GM21390 (cell line): ENCODE data around the gene CKMT2.
A peak's percentile ranks its signal among the peaks of the same experiment; 100 is the strongest.
"Not testable (repeated sequence)": the region's sequence is repeated elsewhere in the genome, so short reads cannot be mapped to it uniquely, and the experiment has no call there.

Experiments used
- ATAC-seq: cut with Tn5 transposase; IDR thresholded peaks from one replicate; pipeline ENCODE4 v1.9.1; 2021; ENCODE audit not compliant: unreplicated experiment

Gene CKMT2

DNA sequence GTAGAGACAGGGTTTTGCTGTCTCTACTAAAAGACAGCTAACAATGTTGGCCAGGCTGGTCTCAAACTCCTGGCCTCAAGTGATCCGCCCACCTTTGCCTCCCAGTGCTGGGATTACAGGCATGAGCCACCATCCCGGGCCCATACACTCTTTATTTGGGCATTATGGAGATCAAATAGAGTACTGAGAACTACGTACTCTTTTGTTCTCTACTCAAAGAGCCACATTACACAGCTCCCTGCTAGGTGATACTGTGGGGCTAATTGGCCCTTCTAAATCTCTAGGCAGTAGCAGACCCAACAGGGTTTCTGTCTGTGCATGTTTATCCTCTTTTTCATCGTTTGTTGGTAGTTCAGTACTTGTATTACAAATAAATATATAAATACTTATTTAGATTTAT lies 16.1 kb downstream of the CKMT2 start:
- no peak for ATAC-seq

GRCh38 chr5:81250004-81250403 lies 16.9 kb downstream of the CKMT2 start:
- ATAC-seq: no peak

GRCh38 chr5:81251922-81252321 lies 18.8 kb downstream of the CKMT2 start:
- ATAC-seq: no peak

DNA sequence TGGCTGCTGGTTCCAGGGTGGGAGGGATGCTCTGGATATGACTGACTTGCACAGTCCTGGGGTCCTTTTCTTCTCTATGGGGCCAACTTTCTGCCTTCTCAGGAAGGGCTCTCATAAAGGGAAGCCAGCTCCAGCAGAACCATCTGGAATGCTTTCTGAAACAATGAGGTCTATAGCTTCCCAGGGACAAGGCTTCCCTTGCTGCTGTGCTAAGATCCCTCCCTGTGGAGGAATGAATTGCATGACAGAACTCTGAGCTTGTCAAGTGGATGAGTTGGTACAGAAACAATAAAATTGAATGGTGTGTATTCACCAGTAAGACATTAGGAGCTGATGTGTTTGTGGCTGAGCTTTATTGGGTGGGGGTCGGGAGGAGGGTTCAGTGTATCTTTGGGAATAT lies 19.8 kb downstream of the CKMT2 start:
- no peak for ATAC-seq

DNA sequence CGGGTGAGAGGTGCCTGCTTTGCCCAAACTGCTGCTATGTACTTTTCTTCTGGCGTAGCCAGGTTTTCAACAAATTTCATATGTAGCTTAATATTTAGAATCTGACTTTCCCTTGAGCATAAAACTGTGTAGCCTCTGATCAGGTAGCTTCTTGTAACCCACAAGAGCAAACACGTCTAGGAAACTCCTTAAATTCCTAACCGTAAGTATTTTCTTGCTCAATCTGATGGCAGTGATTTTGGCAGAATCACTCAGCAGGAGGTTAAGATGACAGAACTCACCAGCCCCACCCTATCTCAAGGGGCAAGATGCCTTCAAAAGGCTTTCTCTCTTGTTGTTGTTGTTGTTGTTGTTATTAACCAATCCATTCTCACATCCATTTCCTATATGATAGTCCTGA lies 20.8 kb downstream of the CKMT2 start:
- no peak for ATAC-seq

GRCh38 chr5:81254886-81255559 lies 21.9 kb downstream of the CKMT2 start:
- no peak for ATAC-seq

- no peak for ATAC-seq
Observed at GRCh38 chr5:81256766-81257165, 23.6 kb downstream of the CKMT2 start.

DNA sequence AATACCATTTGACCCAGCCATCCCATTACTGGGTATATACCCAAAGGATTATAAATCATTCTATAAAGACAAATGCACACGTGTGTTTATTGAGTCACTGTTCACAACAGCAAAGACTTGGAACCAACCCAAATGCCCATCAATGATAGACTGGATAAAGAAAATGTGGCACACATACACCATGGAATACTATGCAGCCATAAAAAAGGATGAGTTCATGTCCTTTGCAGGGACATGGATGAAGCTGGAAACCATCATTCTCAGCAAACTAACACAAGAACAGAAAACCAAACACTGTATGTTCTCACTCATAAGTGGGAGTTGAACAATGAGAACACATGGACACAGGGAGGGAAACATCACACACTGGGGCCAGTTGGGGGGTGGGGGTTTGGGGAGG lies 29.7 kb downstream of the CKMT2 start:
- ATAC-seq: not testable (repeated sequence)

DNA sequence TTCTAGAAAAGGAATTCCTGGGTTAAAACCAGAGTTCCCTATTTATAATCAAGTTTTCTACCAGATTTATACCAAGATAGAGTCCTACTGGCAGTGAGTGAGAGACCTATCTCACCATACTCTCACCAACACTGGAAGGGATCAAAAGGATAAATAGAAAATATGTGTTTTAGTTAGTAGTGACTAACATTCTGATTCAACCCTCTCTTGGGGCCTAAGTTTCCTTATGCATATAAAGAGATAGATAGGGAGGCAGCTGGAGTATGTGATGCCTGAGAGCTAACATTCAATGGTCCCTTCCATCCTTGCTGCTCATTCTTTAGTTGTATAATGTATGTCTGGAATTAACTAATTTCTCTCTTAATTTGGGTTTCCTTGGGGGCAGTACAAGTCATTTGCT lies 32.0 kb downstream of the CKMT2 start:
- no peak for ATAC-seq

DNA sequence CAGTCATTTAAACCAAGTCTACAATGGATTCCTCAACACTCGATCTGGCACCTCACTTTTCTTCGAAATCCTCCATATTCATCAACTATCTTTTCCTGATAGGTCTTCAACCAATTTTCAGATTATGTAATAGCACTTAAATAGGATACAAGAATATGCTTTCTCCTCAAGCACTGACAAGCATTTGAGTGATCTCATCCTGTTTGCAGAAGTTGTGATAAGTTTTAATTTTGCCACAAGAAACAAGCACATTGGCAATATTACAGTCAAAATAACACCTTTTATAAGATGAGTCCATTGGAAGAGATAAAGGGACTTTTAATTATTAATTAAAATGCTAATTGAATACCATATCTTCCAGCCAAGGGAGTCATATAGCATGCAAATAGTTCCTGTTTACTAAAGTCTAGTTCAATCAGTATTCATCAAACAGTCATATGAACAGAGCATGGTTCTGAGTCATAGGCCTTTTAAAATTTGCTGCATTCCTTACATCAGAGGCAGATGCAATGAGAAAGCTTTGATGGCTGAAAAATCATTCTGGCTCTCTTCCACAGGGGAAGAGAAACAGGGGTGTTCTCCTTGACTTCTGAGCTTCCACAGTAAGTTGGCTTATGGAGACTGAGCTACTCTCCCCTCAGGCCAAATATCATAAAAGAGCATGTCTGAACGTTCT lies 35.5 kb downstream of the CKMT2 start:
- ATAC-seq: no peak

DNA sequence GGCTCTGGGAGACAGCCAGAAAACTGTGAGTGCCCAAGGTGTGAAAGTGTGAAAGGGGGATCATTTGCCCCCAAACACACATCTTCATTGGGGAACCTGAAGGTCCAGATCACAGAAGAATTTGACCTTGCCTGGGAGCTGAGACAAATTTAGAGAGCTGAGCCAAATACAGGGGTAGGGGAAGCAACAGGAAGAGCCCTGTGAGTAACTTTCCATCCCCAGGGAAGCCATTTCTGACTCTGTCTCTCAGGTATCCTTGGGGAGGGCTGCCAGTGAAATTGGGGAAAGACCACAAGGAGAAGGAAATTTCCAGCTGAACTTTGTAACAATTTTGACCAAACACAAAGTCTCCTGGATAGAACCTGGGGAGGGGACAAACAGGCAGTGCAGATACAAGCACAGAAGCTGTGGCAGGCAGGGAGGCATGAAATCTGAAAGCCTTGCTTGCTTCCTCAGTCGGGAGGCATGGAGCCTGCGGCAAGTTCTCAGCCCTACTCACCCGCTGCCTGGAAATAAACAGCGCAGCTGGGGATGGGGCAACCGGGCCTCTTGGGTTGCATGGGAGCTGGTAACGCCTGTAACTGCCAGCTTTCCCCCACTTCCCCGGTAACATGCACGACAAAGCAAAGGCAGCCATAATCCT lies 36.8 kb downstream of the CKMT2 start:
- no peak for ATAC-seq

DNA sequence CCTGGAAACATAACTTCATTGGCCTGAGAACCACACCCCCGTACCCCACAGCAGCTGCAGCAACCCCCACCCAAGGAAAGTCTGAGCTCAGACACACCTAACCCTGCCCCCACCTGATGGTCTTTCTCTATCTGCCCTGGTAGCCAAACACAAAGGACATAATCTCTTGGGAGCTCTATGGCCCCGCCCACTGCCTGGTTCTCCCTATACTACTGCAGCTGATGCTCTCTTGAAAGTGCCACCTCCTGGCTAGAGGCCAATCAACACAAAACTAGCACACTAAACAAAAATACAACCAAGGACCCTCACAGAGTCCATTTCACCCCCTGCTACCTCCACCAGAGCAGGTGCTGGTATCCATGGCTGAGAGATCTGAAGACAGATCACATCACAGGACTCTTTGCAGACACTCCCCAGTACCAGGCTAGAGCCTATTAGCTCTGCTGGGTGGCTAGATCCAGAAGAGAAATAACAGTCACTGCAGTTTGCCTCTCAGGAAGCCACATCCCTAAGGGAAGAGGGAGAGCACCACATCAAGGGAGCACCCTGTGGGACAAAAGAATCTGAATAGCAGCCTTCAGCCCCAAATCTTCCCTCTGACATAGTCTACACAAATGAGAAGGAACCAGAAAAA lies 37.4 kb downstream of the CKMT2 start:
- not testable (repeated sequence) for ATAC-seq

- ATAC-seq: no peak
Observed at GRCh38 chr5:81283976-81284375, 50.9 kb downstream of the CKMT2 start.

DNA sequence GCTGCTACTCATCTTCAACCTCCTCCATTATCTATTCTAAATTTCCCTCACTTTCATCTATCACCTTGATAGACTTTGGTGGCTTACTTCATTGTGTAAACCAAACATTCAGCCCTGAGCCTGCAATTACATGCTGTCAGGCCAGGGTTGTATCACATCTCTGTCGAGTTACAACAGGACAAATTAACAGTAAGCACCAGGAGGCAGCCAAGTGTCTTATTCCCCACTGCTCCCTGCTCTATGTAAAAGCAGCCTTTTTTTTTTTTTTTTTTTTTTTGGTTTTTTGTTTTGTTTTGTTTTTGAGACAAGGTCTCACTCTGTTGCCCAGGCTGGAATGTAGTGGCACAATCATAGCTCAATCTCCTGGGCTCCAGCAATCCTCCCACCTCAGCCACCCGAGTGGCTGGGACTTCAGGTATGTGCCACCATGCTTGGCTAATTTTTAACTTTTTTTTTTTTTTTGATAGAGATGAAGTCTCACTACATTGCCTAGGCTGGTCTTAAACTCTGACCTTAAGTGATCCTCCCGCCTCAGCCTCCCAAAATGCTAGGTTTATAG lies 53.0 kb downstream of the CKMT2 start:
- no peak for ATAC-seq

DNA sequence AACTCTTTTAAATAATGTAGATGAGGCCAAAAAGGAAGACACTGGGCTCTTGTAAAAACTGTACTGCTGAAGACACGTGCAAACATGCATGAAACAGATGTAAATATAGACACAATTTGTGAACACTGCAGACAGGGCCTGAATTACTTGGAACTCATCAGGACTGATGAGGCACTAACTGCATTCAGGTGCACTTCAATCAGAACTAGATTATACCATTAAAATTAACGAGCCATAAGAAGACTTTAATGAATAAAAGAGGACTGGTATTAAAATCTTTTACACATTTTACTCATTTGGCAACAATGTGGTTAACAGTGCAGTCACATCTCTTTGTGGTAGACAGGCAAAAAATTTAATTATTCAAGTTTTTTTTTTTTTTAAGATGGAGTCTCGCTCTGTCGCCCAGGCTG lies 54.9 kb downstream of the CKMT2 start:
- ATAC-seq: peak; percentile 43

GRCh38 chr5:81290146-81290545 lies 57.0 kb downstream of the CKMT2 start:
- no peak for ATAC-seq

DNA sequence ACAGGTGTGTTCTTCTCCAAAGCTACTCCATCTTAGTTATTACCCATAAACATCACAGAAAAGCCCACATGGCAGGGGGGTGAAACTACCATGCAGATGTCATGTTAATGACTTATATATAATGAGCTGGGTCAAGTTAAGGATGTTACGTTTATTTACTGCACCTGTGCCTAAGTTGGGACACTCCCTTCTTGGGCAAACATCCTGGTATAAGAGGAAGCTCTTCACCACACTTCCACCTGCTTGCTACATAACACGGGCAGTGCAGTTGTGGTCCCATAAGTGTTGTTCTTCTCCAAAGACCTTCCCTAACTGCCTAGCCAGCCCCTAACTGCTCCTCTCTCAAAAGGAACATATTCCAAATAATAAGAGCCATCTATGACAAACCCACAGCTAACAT lies 59.0 kb downstream of the CKMT2 start:
- no peak for ATAC-seq

DNA sequence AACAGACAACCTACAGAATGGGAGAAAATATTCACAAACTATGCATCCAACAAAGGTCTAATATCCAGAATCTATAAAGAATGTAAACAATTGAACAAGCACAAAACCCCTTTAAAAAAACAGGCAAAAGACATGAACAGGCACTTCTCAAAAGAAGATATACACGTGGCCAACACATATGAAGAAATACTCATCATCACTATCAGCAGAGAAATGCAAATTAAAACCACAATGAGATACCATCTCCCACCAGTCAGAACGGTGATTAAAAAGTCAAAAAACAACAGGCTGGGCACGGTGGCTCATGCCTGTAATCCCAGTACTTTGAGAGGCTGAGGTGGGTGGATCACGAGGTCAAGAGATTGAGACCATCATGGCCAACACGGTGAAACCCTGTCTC lies 60.9 kb downstream of the CKMT2 start:
- not testable (repeated sequence) for ATAC-seq

GRCh38 chr5:81297531-81297930 lies 64.4 kb downstream of the CKMT2 start:
- no peak for ATAC-seq

DNA sequence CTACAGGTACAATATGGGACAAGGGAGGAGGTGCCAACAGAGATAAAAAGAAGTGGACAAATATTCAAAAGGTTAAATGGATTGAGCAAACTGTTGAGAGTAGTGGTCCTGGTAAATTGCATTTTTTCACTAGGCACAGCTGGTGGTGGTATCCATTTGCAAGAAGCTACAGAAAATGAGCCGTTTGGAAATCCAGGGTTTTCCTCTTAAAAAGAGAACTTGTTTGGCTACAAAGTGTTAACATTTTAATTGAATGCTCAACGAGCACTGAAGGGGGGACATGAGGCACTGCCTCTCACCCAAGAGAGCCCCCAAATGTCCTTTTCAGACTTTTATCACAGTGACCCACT lies 67.8 kb downstream of the CKMT2 start:
- no peak for ATAC-seq

GRCh38 chr5:81301271-81302015 lies 68.3 kb downstream of the CKMT2 start, which contains the start of gene ZCCHC9:
ZCCHC9 (plus strand) TSS chr5:81301587; CDS start chr5:81304758, 3,171 bp downstream.
- ATAC-seq: peak; percentile 97
